ENCODE results near the gene DDX27.
"Not testable (repeated sequence)": the region's sequence is repeated elsewhere in the genome, so short reads cannot be mapped to it uniquely, and the experiment has no call there.

Gene DDX27

GRCh38 chr20:49210101-49210756 lies 9.0 kb upstream of the DDX27 start:
- no peak for DNase-seq

GRCh38 chr20:49210757-49211110 lies 8.5 kb upstream of the DDX27 start:
- no peak for DNase-seq

- no peak for DNase-seq
Observed at GRCh38 chr20:49214571-49214970, 4.6 kb upstream of the DDX27 start.

GRCh38 chr20:49215232-49215631 lies 4.0 kb upstream of the DDX27 start:
- DNase-seq: no peak

GRCh38 chr20:49216991-49217578 lies 2.1 kb upstream of the DDX27 start:
- peak; percentile 83 for DNase-seq

GRCh38 chr20:49218739-49219090 lies 501 bp upstream of the DDX27 start:
- DNase-seq: not testable (repeated sequence)

GRCh38 chr20:49219924-49220831 lies 962 bp downstream of the DDX27 start:
- DNase-seq: no peak

- no peak for DNase-seq
Observed at GRCh38 chr20:49225896-49226295, 6.7 kb downstream of the DDX27 start.

- DNase-seq: peak; percentile 25
Observed at GRCh38 chr20:49228676-49229075, 9.5 kb downstream of the DDX27 start.

- DNase-seq: no peak
Observed at GRCh38 chr20:49229381-49229780, 10.2 kb downstream of the DDX27 start.

GRCh38 chr20:49230021-49230420 lies 10.8 kb downstream of the DDX27 start:
- DNase-seq: no peak

- no peak for DNase-seq
Observed at GRCh38 chr20:49230561-49231133, 11.4 kb downstream of the DDX27 start.

GRCh38 chr20:49231471-49231870 lies 12.3 kb downstream of the DDX27 start:
- no peak for DNase-seq

- DNase-seq: no peak
Observed at GRCh38 chr20:49233226-49233625, 14.0 kb downstream of the DDX27 start.

GRCh38 chr20:49234831-49235230 lies 15.6 kb downstream of the DDX27 start:
- DNase-seq: no peak

- no peak for DNase-seq
Observed at GRCh38 chr20:49236301-49236700, 17.1 kb downstream of the DDX27 start.

GRCh38 chr20:49237531-49237930 lies 18.3 kb downstream of the DDX27 start:
- DNase-seq: no peak

GRCh38 chr20:49245921-49246740 lies 26.9 kb downstream of the DDX27 start:
- no peak for DNase-seq

GRCh38 chr20:49247169-49247723 lies 28.0 kb downstream of the DDX27 start:
- DNase-seq: no peak

- DNase-seq: no peak
Observed at GRCh38 chr20:49247792-49248191, 28.6 kb downstream of the DDX27 start.

- DNase-seq: no peak
Observed at GRCh38 chr20:49248301-49248700, 29.1 kb downstream of the DDX27 start.

- no peak for DNase-seq
Observed at GRCh38 chr20:49248879-49249665, 29.9 kb downstream of the DDX27 start.

Data from NCI-H1092 (cell line).